Left ventricle myocardium inferior (tissue), 1 donor: ENCODE results near the gene PLPPR5. TPM values are rescaled to one million over a fixed set of nuclear protein-coding genes. Genes with fewer than 3 reads are reported as not detected.

ENCODE experiments used
- DNase-seq: peaks from one replicate; pipeline ENCODE4 v3.0.0-alpha.2; 2020
- H3K27ac ChIP-seq: fragments of 200-600 bp; replicated peaks from 2 replicates; pipeline ENCODE4 v1.8.0; 2021
- H3K27me3 ChIP-seq: fragments of 200-600 bp; 2 replicates; pipeline ENCODE4 v1.8.0; 2021; ENCODE audit warnings: low read depth
- H3K36me3 ChIP-seq: fragments of 200-600 bp; 2 replicates; pipeline ENCODE4 v1.8.0; 2021
- H3K4me1 ChIP-seq: fragments of 200-600 bp; 2 replicates; pipeline ENCODE4 v1.8.0; 2021
- H3K4me3 ChIP-seq: fragments of 200-600 bp; 2 replicates; pipeline ENCODE4 v1.8.0; 2021; ENCODE audit warnings: mild to moderate bottlenecking, moderate library complexity
- H3K9me3 ChIP-seq: fragments of 200-600 bp; replicated peaks from 2 replicates; pipeline ENCODE4 v1.8.0; 2021
- intact Hi-C: fragments of 100-400 bp; cut with micrococcal nuclease; formaldehyde crosslinking; loops from one replicate; pipeline ENCODE4 v1.11.0; 2022
- total RNA-seq: library from RNA; stranded (reverse); fragmentation: NEBNext Ultra II Directional; extraction: Animal tissue kit (Norgen Biotek cat#: 25700); gene quantifications from one replicate; pipeline ENCODE4 v1.2.1, GENCODE V29; 2021
- TF ChIP-seq, protein P1 (sequence below): fragments of 200-600 bp; IDR thresholded peaks from 2 replicates; pipeline ENCODE4 v1.8.0; 2021; ENCODE audit warnings: antibody characterized with exemption, mild to moderate bottlenecking, borderline replicate concordance
- donor health status: DM: no; HTN: yes; CAD: no; lungs with severe emphysema.

Gene PLPPR5
- total RNA-seq, 1 donor from 2014 or later, result not detected

DNA sequence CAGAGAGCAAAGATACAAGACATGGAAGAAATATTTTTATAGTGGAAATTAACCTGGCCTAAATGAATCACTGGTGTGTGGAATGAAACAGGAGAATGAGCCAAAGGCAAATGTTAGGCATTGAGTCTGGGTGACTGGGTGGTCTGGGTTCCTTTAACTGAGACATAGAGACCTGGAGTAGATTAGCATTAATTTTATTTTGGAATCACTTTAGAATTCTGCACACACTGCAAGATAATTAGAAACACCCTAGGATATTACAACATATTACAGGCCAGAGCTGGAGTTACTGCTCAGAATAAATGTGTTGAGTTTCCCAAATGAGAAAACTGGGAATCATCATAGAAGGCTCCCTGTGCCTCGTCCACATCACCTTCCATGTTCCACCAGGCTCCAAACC, 85.5 kb downstream of the PLPPR5 start:
- Histone ChIP-seq H3K36me3 (no peaks in the 10 kb centered on the region), H3K9me3 (no peaks in the 10 kb centered on the region), H3K27ac (no peak overlapping the region), H3K4me1 (no peaks in the 10 kb centered on the region), H3K27me3 (no peaks in the 10 kb centered on the region), H3K4me3 (no peak overlapping the region)
- no peak for DNase-seq
- TF ChIP-seq, protein P1, sequence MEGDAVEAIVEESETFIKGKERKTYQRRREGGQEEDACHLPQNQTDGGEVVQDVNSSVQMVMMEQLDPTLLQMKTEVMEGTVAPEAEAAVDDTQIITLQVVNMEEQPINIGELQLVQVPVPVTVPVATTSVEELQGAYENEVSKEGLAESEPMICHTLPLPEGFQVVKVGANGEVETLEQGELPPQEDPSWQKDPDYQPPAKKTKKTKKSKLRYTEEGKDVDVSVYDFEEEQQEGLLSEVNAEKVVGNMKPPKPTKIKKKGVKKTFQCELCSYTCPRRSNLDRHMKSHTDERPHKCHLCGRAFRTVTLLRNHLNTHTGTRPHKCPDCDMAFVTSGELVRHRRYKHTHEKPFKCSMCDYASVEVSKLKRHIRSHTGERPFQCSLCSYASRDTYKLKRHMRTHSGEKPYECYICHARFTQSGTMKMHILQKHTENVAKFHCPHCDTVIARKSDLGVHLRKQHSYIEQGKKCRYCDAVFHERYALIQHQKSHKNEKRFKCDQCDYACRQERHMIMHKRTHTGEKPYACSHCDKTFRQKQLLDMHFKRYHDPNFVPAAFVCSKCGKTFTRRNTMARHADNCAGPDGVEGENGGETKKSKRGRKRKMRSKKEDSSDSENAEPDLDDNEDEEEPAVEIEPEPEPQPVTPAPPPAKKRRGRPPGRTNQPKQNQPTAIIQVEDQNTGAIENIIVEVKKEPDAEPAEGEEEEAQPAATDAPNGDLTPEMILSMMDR, result no peak
- intact Hi-C loops, result no loop called here

DNA sequence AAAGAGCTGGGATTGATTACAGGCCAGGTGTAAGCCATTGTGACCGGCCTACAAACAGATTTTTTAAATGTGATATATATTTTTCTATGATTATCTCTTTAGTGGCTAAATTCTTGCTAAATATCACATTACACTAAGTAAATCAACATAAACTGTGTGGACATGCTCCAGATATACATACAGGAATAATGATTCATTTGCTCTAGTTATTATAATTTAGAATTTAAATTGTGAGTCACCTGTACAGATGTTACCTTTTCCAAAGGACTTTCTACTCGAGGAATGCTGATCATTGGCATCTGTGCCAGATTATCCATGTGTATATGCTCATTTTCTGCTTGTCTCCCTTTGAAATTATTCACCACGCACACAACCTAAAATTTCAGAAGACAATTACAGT, 90.1 kb downstream of the PLPPR5 start:
- Histone ChIP-seq H3K4me3 (no peak overlapping the region), H3K27ac (no peak overlapping the region), H3K36me3 (no peaks in the 10 kb centered on the region), H3K9me3 (no peaks in the 10 kb centered on the region), H3K27me3 (no peaks in the 10 kb centered on the region), H3K4me1 (no peaks in the 10 kb centered on the region)
- TF ChIP-seq, protein P1, result no peak
- intact Hi-C loops, result no loop called here
- no peak for DNase-seq

DNA sequence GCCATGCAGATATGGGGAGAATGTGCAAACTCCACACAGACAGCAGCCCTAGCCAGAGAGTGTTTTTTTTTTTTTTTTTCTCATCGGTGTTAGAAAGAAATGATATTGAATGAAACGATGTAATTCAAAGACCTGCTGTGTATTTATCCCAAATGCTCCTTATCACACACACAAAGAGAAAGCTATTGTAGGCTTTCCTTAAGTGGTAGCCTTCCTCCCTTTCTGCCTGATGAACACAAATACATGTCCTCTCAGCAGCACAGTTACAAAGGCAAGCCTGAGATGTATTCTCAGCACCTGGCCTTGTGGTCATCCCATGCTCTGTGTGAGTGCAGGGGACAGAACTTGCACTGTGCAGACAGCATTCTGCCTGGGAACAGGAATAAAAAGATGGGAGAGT, 93.8 kb downstream of the PLPPR5 start:
- Histone ChIP-seq H3K36me3 (no peaks in the 10 kb centered on the region), H3K4me1 (no peaks in the 10 kb centered on the region), H3K27ac (no peak overlapping the region), H3K27me3 (peaks cover 6% of the 10 kb centered on the region), H3K4me3 (no peak overlapping the region), H3K9me3 (no peaks in the 10 kb centered on the region)
- intact Hi-C loops, result no loop called here
- DNase-seq, result no peak
- TF ChIP-seq, protein P1, result no peak

DNA sequence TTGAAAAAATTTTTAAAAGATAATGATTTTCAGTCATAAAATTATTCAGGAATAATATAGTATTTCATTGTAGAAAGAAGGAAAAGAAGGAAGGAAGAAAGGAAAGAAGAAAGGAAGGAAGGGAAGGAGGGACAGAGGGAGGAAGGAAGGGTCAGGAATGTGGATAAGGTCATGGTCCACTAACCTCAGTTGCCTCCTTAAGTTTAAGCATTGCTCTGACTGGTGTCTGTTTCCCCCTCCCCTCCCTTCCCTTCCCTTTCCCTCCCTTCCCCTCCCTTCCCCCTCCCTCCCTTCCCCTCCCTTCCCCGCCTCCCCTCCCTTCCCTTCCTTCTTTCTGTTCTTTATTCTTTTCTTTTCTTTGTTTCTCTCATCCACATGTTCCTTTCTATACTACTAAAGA, 95.7 kb downstream of the PLPPR5 start:
- TF ChIP-seq, protein P1, result no peak
- no peaks in the 10 kb centered on the region for H3K4me1 ChIP-seq
- H3K9me3 ChIP-seq, result no peaks in the 10 kb centered on the region
- intact Hi-C loops, result no loop called here
- no peak for DNase-seq
- H3K27me3 ChIP-seq, result peaks cover 6% of the 10 kb centered on the region
- H3K36me3 ChIP-seq, result no peaks in the 10 kb centered on the region
- H3K4me3 ChIP-seq, result no peak overlapping the region
- H3K27ac ChIP-seq, result no peak overlapping the region

DNA sequence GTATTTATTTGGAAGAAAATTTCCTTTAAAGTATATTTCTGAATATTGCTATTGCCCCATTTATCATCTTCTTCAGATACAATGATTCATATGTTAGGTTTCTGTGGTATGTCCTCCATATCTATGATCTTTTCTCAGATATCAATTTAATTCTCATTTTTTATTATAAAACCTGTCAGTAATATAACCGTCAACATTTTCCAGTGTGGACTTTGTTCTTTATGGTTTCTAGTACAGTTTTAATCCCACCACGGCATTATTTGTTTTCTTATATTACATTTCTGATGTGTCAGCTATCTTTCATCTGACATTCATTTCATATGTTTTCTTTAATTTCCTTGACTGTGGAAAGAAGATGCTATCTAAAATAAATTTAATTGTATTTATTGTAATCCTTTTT, 97.9 kb downstream of the PLPPR5 start:
- no peaks in the 10 kb centered on the region for H3K4me1 ChIP-seq
- no peaks in the 10 kb centered on the region for H3K36me3 ChIP-seq
- H3K9me3 ChIP-seq, result no peaks in the 10 kb centered on the region
- peaks cover 6% of the 10 kb centered on the region for H3K27me3 ChIP-seq
- intact Hi-C loops, result no loop called here
- no peak overlapping the region for H3K4me3 ChIP-seq
- no peak for DNase-seq
- TF ChIP-seq, protein P1, result no peak
- H3K27ac ChIP-seq, result no peak overlapping the region

DNA sequence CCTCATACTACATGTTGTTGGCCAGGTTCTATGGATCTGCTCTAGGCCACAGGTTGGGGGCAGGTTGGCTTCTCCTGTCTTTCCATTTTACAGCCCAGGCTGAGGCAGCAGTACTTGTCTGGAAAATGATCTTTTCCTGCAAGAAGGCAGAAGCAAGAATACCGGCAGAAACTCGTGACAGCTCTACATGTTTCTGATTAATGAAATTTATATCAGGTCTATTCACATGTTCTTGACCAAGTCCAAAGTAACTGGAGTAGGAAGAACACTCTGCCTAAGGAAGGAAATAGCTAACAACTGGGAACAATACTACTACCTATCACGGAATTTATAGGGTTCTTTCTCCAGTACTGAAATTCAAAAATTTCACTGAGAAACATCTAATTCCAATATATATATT, 98.3 kb downstream of the PLPPR5 start:
- Histone ChIP-seq H3K4me1 (no peaks in the 10 kb centered on the region), H3K9me3 (no peaks in the 10 kb centered on the region), H3K27ac (no peak overlapping the region), H3K36me3 (no peaks in the 10 kb centered on the region), H3K4me3 (no peak overlapping the region), H3K27me3 (peaks cover 6% of the 10 kb centered on the region)
- intact Hi-C loops, result no loop called here
- TF ChIP-seq, protein P1, result no peak
- DNase-seq, result no peak
